HG02798 (cell line): ENCODE measurements around the gene TMEM18.

Experiments
- ATAC-seq: cut with Tn5 transposase; IDR thresholded peaks from one replicate; pipeline ENCODE4 v1.9.1; 2021; ENCODE audit warnings: mild to moderate bottlenecking; ENCODE audit not compliant: unreplicated experiment, poor library complexity

The TMEM18 gene

GRCh38 chr2:673615-674320, 3.4 kb downstream of the TMEM18 start:
- ATAC-seq: no peak

GRCh38 chr2:673016-673415, 4.2 kb downstream of the TMEM18 start:
- no peak for ATAC-seq

GRCh38 chr2:672606-672905, 4.7 kb downstream of the TMEM18 start:
- no peak for ATAC-seq

GRCh38 chr2:671787-672605, 5.2 kb downstream of the TMEM18 start:
- no peak for ATAC-seq

GRCh38 chr2:671072-671471, 6.1 kb downstream of the TMEM18 start:
- ATAC-seq: no peak

- ATAC-seq: no peak
These were observed 6.6 kb downstream of the TMEM18 start for GRCh38 chr2:670637-671036.

- no peak for ATAC-seq
These were observed 7.9 kb downstream of the TMEM18 start for GRCh38 chr2:669323-669722.

- no peak for ATAC-seq
These were observed 9.2 kb downstream of the TMEM18 start for GRCh38 chr2:668000-668398.

GRCh38 chr2:667332-667999, 9.7 kb downstream of the TMEM18 start:
- ATAC-seq: no peak

- ATAC-seq: no peak
These were observed 10.8 kb downstream of the TMEM18 start for GRCh38 chr2:666441-666840.

- no peak for ATAC-seq
These were observed 11.7 kb downstream of the TMEM18 start for GRCh38 chr2:665340-666073.

- ATAC-seq: no peak
These were observed 13.1 kb downstream of the TMEM18 start for GRCh38 chr2:664063-664462.

GRCh38 chr2:663221-663620, 14.0 kb downstream of the TMEM18 start:
- no peak for ATAC-seq

GRCh38 chr2:661360-661635, 15.9 kb downstream of the TMEM18 start:
- ATAC-seq: no peak

GRCh38 chr2:660586-661359, 16.4 kb downstream of the TMEM18 start:
- ATAC-seq: no peak

GRCh38 chr2:660029-660428, 17.2 kb downstream of the TMEM18 start:
- no peak for ATAC-seq

- ATAC-seq: no peak
These were observed 18.8 kb downstream of the TMEM18 start for GRCh38 chr2:658426-658825.

GRCh38 chr2:657766-658165, 19.4 kb downstream of the TMEM18 start:
- no peak for ATAC-seq

- ATAC-seq: no peak
These were observed 20.5 kb downstream of the TMEM18 start for GRCh38 chr2:656676-657075.

GRCh38 chr2:655626-656025, 21.6 kb downstream of the TMEM18 start:
- ATAC-seq: no peak
